Dedifferentiated amniotic fluid mesenchymal stem cell (primary cell): ENCODE data around the gene KLHL29.
"Not testable (repeated sequence)": the region's sequence is repeated elsewhere in the genome, so short reads cannot be mapped to it uniquely, and the experiment has no call there.

Experiments
- DNase-seq: peaks from one replicate; pipeline ENCODE4 v3.0.0-alpha.2; 2016; ENCODE audit errors: extremely low spot score

The KLHL29 gene

DNA sequence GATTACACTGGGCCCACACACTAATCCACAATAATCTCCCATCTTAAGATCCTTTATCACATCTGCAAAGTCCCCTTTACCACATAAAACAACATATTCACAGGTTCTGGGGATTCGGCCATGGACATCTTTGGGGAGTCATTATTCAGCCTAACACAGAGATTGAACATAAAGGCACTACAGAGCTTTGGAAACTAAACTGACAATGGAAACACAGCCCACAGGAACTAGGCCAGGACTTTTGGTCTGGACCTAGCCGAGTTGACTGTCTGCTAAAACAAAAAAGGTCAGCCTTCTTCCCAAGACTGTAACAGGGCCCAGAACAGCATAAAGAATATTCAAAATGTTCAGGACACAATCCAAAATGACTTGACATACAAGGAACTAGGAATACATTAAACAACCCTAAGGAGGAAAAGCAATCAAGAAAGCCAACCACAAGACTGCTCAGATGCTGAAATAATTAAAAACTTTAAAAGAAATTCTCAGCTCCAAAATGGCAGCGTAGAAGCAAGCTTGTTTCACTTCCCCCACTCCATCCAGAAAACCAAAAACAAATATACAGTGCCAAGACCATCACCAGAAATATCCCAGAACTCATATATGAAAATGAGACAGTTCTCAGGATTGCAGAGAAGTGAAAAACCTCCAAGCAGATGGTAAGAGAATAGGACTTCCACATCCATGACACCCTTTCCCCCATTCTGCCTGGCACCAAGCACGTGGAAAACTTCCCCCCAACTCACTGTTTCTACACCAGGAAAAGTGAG lies 334.1 kb downstream of the KLHL29 start:
- DNase-seq, result no peak

DNA sequence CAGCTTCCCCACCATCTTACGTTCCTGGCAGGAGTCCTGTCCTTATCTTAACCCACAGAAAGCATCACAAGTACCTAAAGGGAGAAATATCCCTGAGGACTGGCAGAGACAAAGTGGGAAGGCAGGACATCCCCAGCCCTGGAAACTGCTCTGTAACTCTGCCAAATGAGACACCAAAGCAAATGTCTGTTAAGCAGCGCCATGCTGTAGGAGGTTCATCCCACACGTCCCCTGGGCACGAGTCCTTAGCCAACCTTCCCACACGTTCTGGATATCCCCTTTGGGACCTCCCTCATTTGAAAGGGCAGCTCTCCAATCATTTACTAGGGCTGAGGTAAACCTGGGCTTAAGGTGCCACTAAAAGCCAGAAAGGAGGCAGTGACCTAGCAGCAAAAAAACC lies 334.7 kb downstream of the KLHL29 start:
- DNase-seq, result no peak

DNA sequence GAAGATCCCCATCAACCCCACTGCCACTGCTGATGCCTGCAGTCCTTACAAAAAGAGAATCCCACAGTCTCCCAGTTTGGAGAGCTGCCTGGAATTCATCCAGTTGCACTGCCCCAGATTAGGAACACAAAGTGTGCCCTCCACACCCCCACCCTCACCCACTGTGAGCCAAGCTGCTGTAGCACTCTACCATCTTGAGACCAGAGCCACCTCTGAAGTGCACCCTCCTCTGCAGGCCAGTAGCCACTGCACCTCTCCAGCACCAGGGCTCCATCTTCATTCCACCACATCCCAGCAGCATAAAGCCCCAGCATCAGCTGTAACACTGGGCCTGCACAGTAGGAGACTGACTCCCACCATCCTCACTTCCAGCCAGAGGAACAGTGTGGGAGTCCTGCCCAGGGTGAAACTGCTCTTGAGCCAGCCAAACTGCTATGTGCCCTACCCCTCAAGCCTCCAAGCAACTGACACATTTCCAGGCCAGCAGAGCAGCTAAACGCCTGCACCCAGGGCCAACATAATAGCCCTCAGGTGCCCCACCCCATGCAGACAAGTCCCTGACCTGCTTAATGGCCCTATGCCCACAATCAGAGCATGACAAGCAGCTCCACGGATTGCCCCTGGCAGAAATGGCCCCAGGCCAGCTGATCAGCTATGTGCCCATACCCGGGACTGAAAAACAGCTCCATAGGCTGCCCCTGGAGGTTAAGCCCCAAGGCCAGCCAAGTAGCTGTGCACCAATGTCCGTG lies 335.9 kb downstream of the KLHL29 start:
- DNase-seq, result no peak

DNA sequence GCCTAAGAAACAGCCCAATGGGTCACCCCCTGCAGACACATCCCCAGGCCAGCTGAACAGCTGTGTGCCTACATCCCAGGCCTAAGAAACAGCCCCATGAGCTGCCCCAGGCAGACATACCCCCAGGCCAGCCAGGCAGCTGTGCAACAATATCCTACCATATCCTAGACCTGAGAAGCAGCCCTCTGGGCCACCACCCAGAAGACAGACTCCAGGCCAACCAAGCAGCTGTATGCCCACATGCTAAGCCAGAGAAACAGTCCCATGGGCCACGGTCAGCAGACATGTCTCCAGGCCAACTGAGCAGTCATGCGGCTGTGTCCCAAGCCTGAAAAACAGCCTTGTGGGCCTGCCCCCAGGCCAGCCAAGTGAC lies 336.5 kb downstream of the KLHL29 start:
- no peak for DNase-seq

DNA sequence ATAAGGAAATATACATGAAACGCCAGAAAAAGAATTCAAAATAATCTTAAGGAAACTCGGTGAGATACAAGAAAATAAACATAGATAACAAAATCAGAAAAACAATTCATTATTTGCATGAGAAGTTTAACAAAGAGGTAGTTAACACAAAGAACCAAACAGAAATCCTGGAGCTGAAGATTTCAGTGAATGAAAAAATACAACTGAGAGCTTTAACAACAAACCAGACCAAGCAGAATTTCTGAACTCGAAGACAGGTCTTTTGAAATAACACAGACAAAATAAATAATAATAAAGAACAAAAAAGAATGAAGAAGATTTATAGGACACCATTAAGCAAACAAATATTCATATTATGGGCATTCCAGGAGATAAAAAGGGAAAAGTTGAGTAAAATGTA lies 337.3 kb downstream of the KLHL29 start:
- DNase-seq, result no peak

DNA sequence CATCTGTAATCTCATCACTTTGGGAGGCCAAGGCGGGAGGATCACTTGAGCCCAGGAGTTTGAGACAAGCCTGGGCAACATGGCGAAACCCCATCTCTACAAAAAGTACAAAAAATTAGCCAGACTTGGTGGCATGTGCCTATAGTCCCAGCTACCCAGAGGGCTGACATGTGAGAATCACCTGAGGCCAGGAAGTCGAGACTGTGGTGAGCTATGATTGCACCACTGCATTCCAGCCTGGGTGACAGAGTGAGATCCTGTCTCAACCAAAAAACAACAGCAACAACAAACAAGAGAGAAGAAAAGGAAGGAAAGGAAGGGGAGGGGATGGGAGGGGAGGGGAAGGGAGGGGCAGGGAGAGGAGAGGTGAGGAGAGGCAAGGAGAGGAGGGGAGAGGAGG lies 338.1 kb downstream of the KLHL29 start:
- DNase-seq, result not testable (repeated sequence)

DNA sequence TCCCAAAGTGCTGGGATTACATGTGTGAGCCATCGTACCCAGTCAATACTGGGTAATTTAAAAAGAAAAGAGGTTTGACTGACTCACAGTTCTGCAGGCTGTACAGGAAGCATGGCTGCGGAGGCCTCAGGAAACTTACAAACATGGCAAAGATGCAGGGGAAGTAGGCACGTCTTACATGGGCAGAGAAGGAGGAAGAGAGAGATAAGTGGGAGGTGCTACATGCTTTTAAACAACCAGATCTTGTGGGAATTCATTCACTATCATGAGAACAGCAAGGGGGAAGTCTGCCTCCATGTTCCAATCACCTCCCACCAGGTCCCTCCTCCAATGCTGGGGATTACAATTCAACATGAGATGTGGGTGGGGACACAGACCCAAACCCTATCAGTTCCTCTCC lies 349.4 kb downstream of the KLHL29 start:
- DNase-seq, result no peak

DNA sequence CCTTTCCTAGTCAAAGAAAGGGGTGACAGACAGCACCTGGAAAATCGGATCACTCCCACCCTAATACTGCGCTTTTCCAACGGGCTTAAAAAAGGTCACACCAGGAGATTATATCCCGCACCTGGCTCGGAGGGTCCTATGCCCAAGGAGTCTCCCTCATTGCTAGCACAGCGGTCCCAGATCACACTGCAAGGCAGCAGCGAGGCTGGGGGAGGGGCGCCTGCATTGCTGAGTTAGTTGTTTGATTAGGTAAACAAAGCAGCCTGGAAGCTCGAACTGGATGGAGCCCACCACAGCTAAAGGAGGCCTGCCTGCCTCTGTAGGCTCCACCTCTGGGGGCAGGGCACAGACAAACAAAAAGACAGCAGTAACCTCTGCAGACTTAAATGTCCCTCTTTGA lies 351.8 kb downstream of the KLHL29 start:
- not testable (repeated sequence) for DNase-seq

DNA sequence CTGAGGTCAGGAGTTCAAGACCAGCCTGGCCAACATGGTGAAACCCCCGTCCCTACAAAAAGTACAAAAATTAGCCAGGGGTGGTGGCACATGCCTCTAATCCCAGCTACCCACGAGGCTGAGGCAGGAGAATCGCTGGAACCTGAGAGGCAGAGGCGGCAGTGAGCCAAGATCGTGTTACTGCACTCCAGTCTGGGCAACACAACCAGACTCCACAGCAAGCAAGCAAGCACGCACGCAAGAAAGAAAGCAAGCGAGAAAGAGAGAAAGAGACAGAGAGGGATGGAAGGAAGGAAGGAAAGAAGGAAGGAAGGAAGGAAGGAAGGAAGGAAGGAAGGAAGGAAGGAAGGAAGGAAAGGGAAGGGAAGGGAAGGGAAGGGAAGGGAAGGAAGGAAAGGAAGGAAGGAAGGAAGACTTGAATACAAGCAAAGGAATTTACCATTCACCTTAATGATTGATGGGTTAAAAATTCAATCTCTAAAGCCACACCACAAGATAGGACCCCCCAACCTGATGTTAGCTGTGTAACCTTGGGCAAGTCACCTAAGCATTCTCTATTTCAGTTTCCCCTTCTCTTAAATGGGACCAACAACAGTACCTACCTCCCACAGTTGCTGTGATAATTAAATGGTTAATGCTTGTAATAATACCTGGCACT lies 360.2 kb downstream of the KLHL29 start:
- no peak for DNase-seq

DNA sequence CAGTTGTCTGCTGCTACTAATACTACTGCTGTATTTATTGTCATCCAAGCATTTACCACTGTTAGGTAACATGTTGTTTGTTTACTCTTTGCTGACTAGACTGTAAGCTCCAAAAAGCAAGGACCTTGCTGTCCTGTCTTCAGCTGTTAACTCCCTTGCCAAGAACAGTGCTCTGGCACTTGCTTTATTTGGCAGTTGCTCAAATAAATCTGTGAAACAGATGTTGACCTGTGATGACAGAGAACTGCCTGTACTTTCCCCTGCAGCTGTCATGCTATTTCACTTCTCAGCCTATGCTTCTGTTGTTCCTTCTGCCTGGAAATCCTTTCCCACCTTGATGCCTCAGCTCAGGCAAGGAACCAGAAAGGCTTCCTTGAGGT lies 360.7 kb downstream of the KLHL29 start:
- peak; percentile 26 for DNase-seq

DNA sequence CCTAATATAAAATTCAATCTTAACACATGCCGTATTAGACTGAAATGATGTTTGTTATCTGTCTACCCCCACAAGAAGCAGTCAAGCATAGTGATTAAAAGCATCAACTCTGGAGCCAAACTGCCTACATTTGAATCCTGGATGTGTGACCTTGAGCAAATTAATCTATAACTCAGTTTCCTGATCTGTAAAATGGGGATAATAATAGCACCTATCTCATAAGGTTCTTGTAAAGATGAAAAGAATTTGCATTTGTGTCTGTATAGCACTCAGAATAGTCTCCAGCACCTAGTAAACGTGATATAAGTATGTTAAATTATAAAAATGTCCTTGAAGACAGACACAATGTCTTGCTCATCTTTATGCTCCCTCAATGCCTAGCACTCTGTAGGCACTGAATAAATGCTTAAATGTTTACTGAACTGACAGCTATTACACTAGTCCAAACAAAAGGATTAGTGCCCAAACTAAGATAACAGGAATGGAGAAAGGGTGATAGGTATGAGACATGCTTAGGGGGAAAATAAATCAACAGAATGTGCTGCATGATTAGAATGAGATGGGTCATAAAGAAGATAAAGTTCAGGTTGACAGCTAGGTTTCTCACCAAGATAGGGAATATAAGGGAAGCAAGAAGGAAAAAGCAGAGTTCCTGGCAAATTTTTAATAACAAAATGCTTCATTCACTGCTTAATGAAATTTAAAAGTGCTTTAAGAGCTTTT lies 361.3 kb downstream of the KLHL29 start:
- DNase-seq, result no peak

DNA sequence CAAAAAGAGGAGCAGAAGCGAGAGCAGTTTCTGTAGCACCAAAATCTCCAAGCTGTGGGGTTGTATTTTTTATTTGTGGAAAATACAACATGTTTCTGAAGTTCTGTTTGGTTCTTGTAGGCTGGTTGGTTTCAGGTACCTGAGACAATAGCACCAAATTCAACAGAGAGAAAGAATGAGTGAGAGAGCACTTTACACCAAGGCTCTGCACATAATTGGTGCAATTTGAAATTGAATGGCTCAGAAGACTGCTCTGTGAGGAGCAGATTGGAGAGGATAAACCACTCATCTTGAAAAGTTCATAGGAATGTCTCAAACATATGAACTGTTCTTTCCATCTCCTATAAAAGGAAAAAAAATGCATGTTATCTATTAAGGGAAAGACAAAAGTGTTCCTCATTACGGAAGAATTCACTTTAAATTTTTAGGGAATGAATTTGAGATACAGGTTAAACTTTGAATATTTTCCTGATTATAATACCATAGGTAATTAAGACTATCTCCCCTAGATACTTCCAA lies 366.8 kb downstream of the KLHL29 start:
- no peak for DNase-seq

DNA sequence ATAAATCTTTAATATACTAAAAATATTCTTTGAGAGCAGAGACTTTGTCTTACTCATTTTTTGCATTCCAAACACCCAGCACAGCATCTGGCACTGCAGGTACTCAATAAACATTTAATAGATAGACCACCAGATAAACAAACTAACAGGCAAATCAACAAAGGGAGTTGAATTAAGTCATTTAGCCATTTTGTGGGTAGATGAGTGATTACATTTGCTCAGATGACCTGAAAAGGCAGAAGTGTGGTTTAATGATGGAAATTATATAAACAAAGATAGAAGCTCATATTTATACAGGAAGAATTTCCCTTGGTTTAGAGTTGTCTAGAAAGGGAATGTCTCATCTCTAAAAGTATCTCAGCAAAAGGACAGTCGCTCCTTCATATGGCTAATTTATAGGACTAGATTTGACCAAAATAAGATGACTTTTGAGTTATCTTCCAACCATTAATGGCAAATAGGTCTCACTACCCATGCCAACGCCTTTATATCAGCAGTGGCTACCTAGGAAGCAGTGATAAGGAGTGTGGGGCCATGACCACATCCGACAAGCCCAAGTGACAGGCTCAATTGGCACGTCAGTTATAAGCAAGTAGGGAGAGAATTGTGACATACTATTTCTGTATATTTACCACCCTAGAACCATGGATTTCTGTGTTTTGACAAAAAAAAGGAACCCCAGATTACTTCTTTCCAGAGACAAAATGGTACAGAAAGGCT lies 368.5 kb downstream of the KLHL29 start:
- no peak for DNase-seq

DNA sequence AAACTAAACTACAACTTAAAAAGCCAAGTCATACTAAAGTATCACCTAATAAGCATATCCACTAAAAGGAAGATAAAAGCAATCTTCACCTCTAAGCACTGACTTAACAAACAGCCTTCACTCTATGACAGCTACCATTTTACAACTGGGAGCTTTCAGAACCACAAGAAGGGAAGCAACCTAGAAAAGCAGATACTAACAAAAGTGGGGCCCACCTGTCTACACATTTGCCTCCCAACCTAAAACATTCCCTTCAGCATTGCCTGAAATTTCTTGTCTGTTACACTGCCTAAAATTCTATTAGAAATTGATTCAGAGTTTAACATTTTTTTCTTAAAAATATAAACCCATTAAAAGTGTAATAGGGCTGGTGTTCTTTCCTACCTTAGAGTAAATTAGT lies 370.0 kb downstream of the KLHL29 start:
- DNase-seq, result no peak

DNA sequence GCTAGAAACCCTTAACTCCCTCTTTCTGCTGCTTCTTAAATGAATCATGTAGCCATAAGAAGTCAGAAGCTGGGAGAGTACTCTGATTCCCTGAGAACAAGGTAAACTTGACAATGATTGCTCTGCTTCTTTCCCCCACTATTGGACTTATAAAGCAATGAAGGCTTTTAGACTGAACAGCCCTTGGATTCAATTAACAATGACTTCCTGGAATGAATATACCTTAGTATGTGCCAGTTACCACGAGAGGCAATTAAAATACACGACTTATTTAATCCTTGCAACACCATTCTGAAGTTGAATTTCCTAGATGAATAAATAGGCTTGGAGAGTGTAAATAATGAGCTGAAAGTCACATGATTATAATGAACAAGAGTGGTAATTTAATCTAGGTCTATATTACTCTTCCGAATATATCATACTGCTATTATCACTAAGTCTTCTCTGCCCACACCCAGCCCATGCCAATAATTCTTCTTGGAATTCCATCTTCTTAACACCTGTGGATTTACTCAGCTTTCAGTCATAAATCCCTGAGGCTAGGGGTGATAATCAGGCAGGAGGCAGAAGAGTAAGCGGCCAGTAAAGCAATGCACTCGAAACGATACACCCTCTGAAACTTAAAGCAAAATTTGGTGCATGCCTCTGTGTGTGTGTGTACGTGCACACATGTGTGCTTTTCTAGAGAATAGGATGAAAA lies 371.8 kb downstream of the KLHL29 start:
- DNase-seq, result no peak

DNA sequence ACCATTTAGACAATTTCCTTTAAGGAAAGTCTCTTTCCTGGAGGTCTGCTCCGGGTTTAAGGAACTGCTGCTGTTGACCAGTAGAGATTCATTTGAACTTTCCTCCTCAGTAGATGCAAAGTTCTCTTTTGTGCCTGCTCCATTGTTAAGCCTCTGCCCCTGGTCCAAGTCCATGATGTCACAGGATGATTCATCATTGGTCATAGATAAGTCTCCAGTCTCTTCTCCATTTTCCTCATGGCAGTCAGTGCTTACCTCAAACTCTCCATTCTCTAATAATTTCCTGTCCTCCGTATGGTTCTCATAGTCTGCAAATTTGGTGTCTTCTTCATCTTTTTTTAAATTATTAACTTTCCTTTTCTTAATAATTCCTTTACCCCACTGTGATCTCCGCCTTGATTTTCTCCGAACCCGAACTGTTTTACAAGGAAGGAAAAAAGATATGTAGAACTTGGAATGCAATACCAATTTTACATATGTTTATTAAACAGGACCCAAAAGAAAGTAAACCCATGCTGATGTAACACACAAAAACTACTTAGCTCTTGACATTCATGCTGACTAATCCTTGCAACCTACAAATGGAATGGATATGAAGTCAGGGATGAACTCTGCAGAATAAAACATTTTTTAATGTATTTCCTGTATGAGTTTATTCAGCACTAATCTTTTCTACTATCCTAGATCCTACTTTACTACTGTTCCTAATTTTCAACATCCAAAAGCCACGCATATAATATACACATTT lies 372.9 kb downstream of the KLHL29 start:
- DNase-seq, result peak; percentile 84
